HEK293T (cell line): ENCODE results near the gene CREB3L1.

Experiments
- ARNT ChIP-seq: fragments of 450-650 bp; IDR thresholded peaks from 2 replicates; pipeline ENCODE4 v1.6.1; 2017; ENCODE audit warnings: mild to moderate bottlenecking
- BHLHE40 ChIP-seq: fragments of 450-650 bp; IDR thresholded peaks from 2 replicates; pipeline ENCODE4 v1.6.1; 2016; ENCODE audit warnings: mild to moderate bottlenecking, moderate library complexity, borderline replicate concordance
- ELF4 ChIP-seq: fragments of 450-650 bp; IDR thresholded peaks from 2 replicates; pipeline ENCODE4 v1.6.1; 2017; ENCODE audit warnings: antibody characterized with exemption
- FOXA1 ChIP-seq: fragments of 450-650 bp; IDR thresholded peaks from 2 replicates; pipeline ENCODE4 v1.6.1; 2016; ENCODE audit warnings: mild to moderate bottlenecking
- FOXK2 ChIP-seq: fragments of 450-650 bp; IDR thresholded peaks from 2 replicates; pipeline ENCODE4 v1.6.1; 2016; ENCODE audit warnings: mild to moderate bottlenecking
- FOXM1 ChIP-seq: fragments of 450-650 bp; IDR thresholded peaks from 2 replicates; pipeline ENCODE4 v1.6.1; 2017; ENCODE audit warnings: mild to moderate bottlenecking, borderline replicate concordance
- L3MBTL2 ChIP-seq: fragments of 450-650 bp; conservative IDR thresholded peaks from 2 replicates; pipeline ENCODE4 v1.6.1; 2016; ENCODE audit warnings: mild to moderate bottlenecking
- LEF1 ChIP-seq: fragments of 450-650 bp; IDR thresholded peaks from 2 replicates; pipeline ENCODE4 v1.6.1; 2017; ENCODE audit warnings: mild to moderate bottlenecking, borderline replicate concordance
- PKNOX1 ChIP-seq: fragments of 450-650 bp; IDR thresholded peaks from 2 replicates; pipeline ENCODE4 v1.6.1; 2016
- SP1 ChIP-seq: fragments of 450-650 bp; IDR thresholded peaks from 2 replicates; pipeline ENCODE4 v1.6.1; 2017
- SUZ12 ChIP-seq: fragments of 450-650 bp; IDR thresholded peaks from 2 replicates; pipeline ENCODE4 v1.6.1; 2016; ENCODE audit warnings: mild to moderate bottlenecking
- TARDBP ChIP-seq: fragments of 450-650 bp; IDR thresholded peaks from 2 replicates; pipeline ENCODE4 v1.6.1; 2016

GRCh38 chr11:46242952-46243795 is 34.3 kb upstream of the CREB3L1 start:
- TF ChIP-seq L3MBTL2 (no peak; the same call in 1 of the 2 replicates), ELF4 (peak; percentile 23; the same call in 1 of the 2 replicates), PKNOX1 (peak; percentile 95), FOXA1 (no peak), FOXM1 (no peak), FOXK2 (no peak), BHLHE40 (no peak), TARDBP (no peak), SUZ12 (no peak), ARNT (no peak), SP1 (no peak), LEF1 (no peak)
